Esophagus (tissue), 2 donors: ENCODE results near the gene EML4. TPM values are rescaled to one million over a fixed set of nuclear protein-coding genes. Genes with fewer than 3 reads are reported as not detected.
"Not testable (repeated sequence)": the region's sequence is repeated elsewhere in the genome, so short reads cannot be mapped to it uniquely, and the experiment has no call there.

ENCODE experiments used
- H3K27ac ChIP-seq, 2 donors: one replicate each; pipeline ENCODE4 v1.5.1; 2013; ENCODE audit warnings: low read depth in 2 of 2, mild to moderate bottlenecking in 2 of 2, inconsistent platforms in 1 of 2, low read length in 1 of 2, moderate library complexity in 1 of 2
- H3K27me3 ChIP-seq, 2 donors: one replicate each; pipeline ENCODE4 v1.6.1; 2013; ENCODE audit warnings: low read length in 2 of 2, control low read depth in 1 of 2, mild to moderate bottlenecking in 1 of 2; ENCODE audit not compliant: insufficient read depth in 2 of 2, control insufficient read depth in 1 of 2
- H3K36me3 ChIP-seq, 2 donors: one replicate each; pipeline ENCODE4 v1.6.1; 2013; ENCODE audit warnings: low read length in 1 of 2; ENCODE audit not compliant: control insufficient read depth in 2 of 2, insufficient read depth in 2 of 2
- H3K4me1 ChIP-seq, 2 donors: one replicate each; pipeline ENCODE4 v1.6.1; 2013; ENCODE audit warnings: low read length in 1 of 2; ENCODE audit not compliant: control insufficient read depth in 2 of 2, insufficient read depth in 2 of 2
- H3K4me3 ChIP-seq, 2 donors: one replicate each; pipeline ENCODE4 v1.5.1; 2013; ENCODE audit warnings: low read length in 2 of 2, mild to moderate bottlenecking in 2 of 2, low read depth in 1 of 2, moderate library complexity in 1 of 2
- H3K9me3 ChIP-seq, 2 donors: one replicate each; pipeline ENCODE4 v1.6.1; 2013; ENCODE audit warnings: mild to moderate bottlenecking in 2 of 2, low read depth in 1 of 2, low read length in 1 of 2, moderate library complexity in 1 of 2; ENCODE audit not compliant: control insufficient read depth in 2 of 2, insufficient read depth in 1 of 2
- WGBS, 2 donors: extraction: QIAGEN DNeasy Blood & Tissue Kit; methylation state at CpG; one replicate each; pipeline ENCODE4 v1.1.7; 2013; 5-methylcytosine and 5-hydroxymethylcytosine counted together
- polyA plus RNA-seq, 2 donors: library from polyadenylated mRNA; stranded (reverse); fragments of 200-250 nt; gene quantifications; one replicate each; pipeline ENCODE4 v1.2.3, GENCODE V29; 2013
- donor health status: healthy with polysubstance abuse.
- donor health status: Bipolar disorder and iron deficiency.

EML4 gene
- polyA plus RNA-seq, 2 donors, result 8.7 to 9.6 TPM

GRCh38 chr2:42254186-42254895 is 85.2 kb downstream of the EML4 start:
- no peak overlapping the region for H3K27ac ChIP-seq
- no peaks in the 10 kb centered on the region for H3K9me3 ChIP-seq
- H3K4me3 ChIP-seq, result no peak overlapping the region
- no peaks in the 10 kb centered on the region for H3K4me1 ChIP-seq
- 91 to 94% methylated on average over 8 of the region's 8 CpGs for WGBS, 2 donors
- no peaks in the 10 kb centered on the region for H3K36me3 ChIP-seq
- no peaks in the 10 kb centered on the region for H3K27me3 ChIP-seq

- no peaks in the 10 kb centered on the region for H3K27me3 ChIP-seq
- no peaks in the 10 kb centered on the region for H3K36me3 ChIP-seq
- no peaks in the 10 kb centered on the region for H3K4me1 ChIP-seq
- WGBS, 2 donors, result 73 to 80% methylated on average over 2 of the region's 2 CpGs
- no peak overlapping the region for H3K4me3 ChIP-seq
- H3K9me3 ChIP-seq, result no peaks in the 10 kb centered on the region
- no peak overlapping the region for H3K27ac ChIP-seq
These were observed 87.4 kb downstream of the EML4 start for GRCh38 chr2:42256505-42256904.

GRCh38 chr2:42261518-42262195 is 92.5 kb downstream of the EML4 start:
- no peak overlapping the region for H3K4me3 ChIP-seq

GRCh38 chr2:42266236-42266635 is 97.1 kb downstream of the EML4 start:
- Histone ChIP-seq H3K4me1 (no peaks in the 10 kb centered on the region), H3K36me3 (no peaks in the 10 kb centered on the region), H3K27me3 (no peaks in the 10 kb centered on the region), H3K27ac (no peak overlapping the region), H3K4me3 (no peak overlapping the region), H3K9me3 (no peaks in the 10 kb centered on the region)
- WGBS, 2 donors, result 98 to 99% methylated on average over 4 of the region's 4 CpGs

More at GRCh38 chr2:42261518-42262195, 92.5 kb downstream of the EML4 start:
- Histone ChIP-seq H3K4me1 (no peaks in the 10 kb centered on the region), H3K9me3 (no peaks in the 10 kb centered on the region), H3K27ac (no peak overlapping the region), H3K36me3 (no peaks in the 10 kb centered on the region), H3K27me3 (no peaks in the 10 kb centered on the region)
- 93 to 95% methylated on average over 3 of the region's 3 CpGs for WGBS, 2 donors

- no peak overlapping the region for H3K27ac ChIP-seq
- H3K27me3 ChIP-seq, result no peaks in the 10 kb centered on the region
- 0 to 58% methylated on average over 1 of the region's 1 CpG for WGBS, 2 donors
- no peaks in the 10 kb centered on the region for H3K9me3 ChIP-seq
- no peaks in the 10 kb centered on the region for H3K4me1 ChIP-seq
- no peak overlapping the region for H3K4me3 ChIP-seq
- H3K36me3 ChIP-seq, result no peaks in the 10 kb centered on the region
These were observed 98.4 kb downstream of the EML4 start for GRCh38 chr2:42267530-42267929.

GRCh38 chr2:42268528-42269151 is 99.5 kb downstream of the EML4 start:
- no peak overlapping the region for H3K27ac ChIP-seq
- no peak overlapping the region for H3K4me3 ChIP-seq
- no peaks in the 10 kb centered on the region for H3K9me3 ChIP-seq
- 96% methylated on average over 5 of the region's 5 CpGs for WGBS, 2 donors
- H3K36me3 ChIP-seq, result no peaks in the 10 kb centered on the region
- no peaks in the 10 kb centered on the region for H3K4me1 ChIP-seq
- no peaks in the 10 kb centered on the region for H3K27me3 ChIP-seq

- 86 to 90% methylated on average over 5 of the region's 5 CpGs for WGBS, 2 donors
- H3K4me3 ChIP-seq, result no peak overlapping the region
- H3K9me3 ChIP-seq, result no peaks in the 10 kb centered on the region
- H3K27me3 ChIP-seq, result no peaks in the 10 kb centered on the region
- H3K36me3 ChIP-seq, result no peaks in the 10 kb centered on the region
- H3K4me1 ChIP-seq, result no peaks in the 10 kb centered on the region
- H3K27ac ChIP-seq, result no peak overlapping the region
These were observed 101.6 kb downstream of the EML4 start for GRCh38 chr2:42270757-42271156.

GRCh38 chr2:42271246-42271645 is 102.1 kb downstream of the EML4 start:
- 51 to 71% methylated on average over 5 of the region's 5 CpGs for WGBS, 2 donors
- H3K27me3 ChIP-seq, H3K9me3 ChIP-seq, H3K36me3 ChIP-seq, H3K4me1 ChIP-seq, H3K27ac ChIP-seq, H3K4me3 ChIP-seq: not testable (repeated sequence)

GRCh38 chr2:42274863-42275262 is 105.7 kb downstream of the EML4 start:
- Histone ChIP-seq H3K9me3 (no peaks in the 10 kb centered on the region), H3K4me1 (no peaks in the 10 kb centered on the region), H3K27ac (no peak overlapping the region), H3K4me3 (no peak overlapping the region), H3K27me3 (no peaks in the 10 kb centered on the region), H3K36me3 (no peaks in the 10 kb centered on the region)
- 90 to 93% methylated on average over 2 of the region's 2 CpGs for WGBS, 2 donors
